Tibial nerve (tissue), 4 donors: ENCODE measurements around the gene SCN5A. TPM values are rescaled to one million over a fixed set of nuclear protein-coding genes. Genes with fewer than 3 reads are reported as not detected.

ENCODE experiments used
- DNase-seq, 2 donors: peaks; one replicate each; pipeline ENCODE4 v3.0.0-alpha.2; 2019; ENCODE audit warnings: low spot score in 2 of 2
- H3K27ac ChIP-seq, 4 donors: fragments of 200-600 bp; sonication (generic) in 3 of 4; one replicate each; pipeline ENCODE4 v1.5.1; 2017 to 2019; ENCODE audit warnings: mild to moderate bottlenecking in 1 of 4
- H3K27me3 ChIP-seq, 2 donors: fragments of 200-600 bp; sonication (generic) in 1 of 2; one replicate each; pipeline versions ENCODE4 v1.5.1 to v1.6.0; 2017 to 2019
- H3K36me3 ChIP-seq, 3 donors: fragments of 200-600 bp; sonication (generic); one replicate each; pipeline ENCODE4 v1.5.1; 2018 to 2019
- H3K4me1 ChIP-seq, 4 donors: fragments of 200-600 bp; sonication (generic) in 3 of 4; one replicate each; pipeline ENCODE4 v1.5.1; 2017 to 2019
- H3K4me3 ChIP-seq, 4 donors: fragments of 200-600 bp; sonication (generic) in 3 of 4; one replicate each; pipeline ENCODE4 v1.5.1; 2017 to 2019; ENCODE audit warnings: mild to moderate bottlenecking in 1 of 4, moderate library complexity in 1 of 4
- H3K9me3 ChIP-seq, 4 donors: fragments of 200-600 bp; sonication (generic) in 3 of 4; one replicate each; pipeline ENCODE4 v1.5.1; 2017 to 2019
- CTCF ChIP-seq, 5 experiments: fragments of 200-600 bp in 3 of 5; fragments of 450-650 bp in 2 of 5; sonication (generic) in 3 of 5; IDR thresholded peaks; one replicate each; pipeline ENCODE4 v1.5.1; 2016 to 2019; ENCODE audit warnings: antibody characterized with exemption in 5 of 5, mild to moderate bottlenecking in 3 of 5, moderate library complexity in 2 of 5
- EP300 ChIP-seq, 2 donors: sonication (generic); formaldehyde crosslinking; IDR thresholded peaks; one replicate each; pipeline ENCODE4 v1.6.1; 2017; ENCODE audit warnings: antibody characterized with exemption in 2 of 2, mild to moderate bottlenecking in 1 of 2
- POLR2A ChIP-seq, 2 donors: fragments of 450-650 bp; IDR thresholded peaks; one replicate each; pipeline ENCODE4 v1.6.1; 2017; ENCODE audit warnings: antibody characterized with exemption in 2 of 2, mild to moderate bottlenecking in 2 of 2, moderate library complexity in 2 of 2
- WGBS, 2 donors: methylation state at CpG; one replicate each; pipeline ENCODE4 v1.1.5; 2018; 5-methylcytosine and 5-hydroxymethylcytosine counted together
- total RNA-seq, 4 donors: library from RNA; depleted of rRNA; stranded (reverse); fragments of >200 nt; gene quantifications; one replicate each; pipeline ENCODE4 v1.1.0, GENCODE V29; 2016

Gene SCN5A
- total RNA-seq, 4 donors from 2014 or later: 0.44 to 2.7 (median 1.8) TPM

- Histone ChIP-seq H3K9me3 (no peaks in the 10 kb centered on the region), H3K4me3 (no peak overlapping the region), H3K36me3 (no peaks in the 10 kb centered on the region), H3K27me3 (peaks cover 0 to 11% of the 10 kb centered on the region in 2 donors), H3K27ac (no peak overlapping the region), H3K4me1 (peaks cover 0 to 6% (median under 1%) of the 10 kb centered on the region in 4 donors)
- no peak for DNase-seq
- 79 to 88% methylated on average over 5 of the region's 5 CpGs for WGBS, 2 donors
- TF ChIP-seq POLR2A (IDR thresholded peaks at IDR 0.05) (no peak), EP300 (IDR thresholded peaks at IDR 0.05) (no peak), CTCF (IDR thresholded peaks at IDR 0.05) (no peak)
These were observed 5.9 kb downstream of the SCN5A start for GRCh38 chr3:38643592-38643991.

GRCh38 chr3:38643090-38643489 is 6.4 kb downstream of the SCN5A start:
- H3K4me3 ChIP-seq: no peak overlapping the region

GRCh38 chr3:38641461-38642110 is 7.9 kb downstream of the SCN5A start:
- Histone ChIP-seq H3K27ac (no peak overlapping the region), H3K4me1 (no peaks in the 10 kb centered on the region), H3K9me3 (no peaks in the 10 kb centered on the region), H3K4me3 (no peak overlapping the region), H3K27me3 (no peaks in the 10 kb centered on the region), H3K36me3 (no peaks in the 10 kb centered on the region)
- WGBS, 2 donors: 74 to 79% methylated on average over 8 of the region's 8 CpGs
- no peak for DNase-seq
- TF ChIP-seq EP300 (IDR thresholded peaks at IDR 0.05) (no peak), CTCF (IDR thresholded peaks at IDR 0.05) (no peak), POLR2A (IDR thresholded peaks at IDR 0.05) (no peak)

More at GRCh38 chr3:38643090-38643489, 6.4 kb downstream of the SCN5A start:
- Histone ChIP-seq H3K27me3 (peaks cover 0 to 6% of the 10 kb centered on the region in 2 donors), H3K27ac (no peak overlapping the region), H3K36me3 (no peaks in the 10 kb centered on the region), H3K9me3 (no peaks in the 10 kb centered on the region), H3K4me1 (peaks cover 0 to under 1% (median 0%) of the 10 kb centered on the region in 4 donors)
- TF ChIP-seq CTCF (IDR thresholded peaks at IDR 0.05): no peak
- no peak for TF ChIP-seq POLR2A (IDR thresholded peaks at IDR 0.05)
- TF ChIP-seq EP300 (IDR thresholded peaks at IDR 0.05): no peak
- WGBS, 2 donors: 84 to 85% methylated on average over 8 of the region's 8 CpGs
- no peak for DNase-seq

GRCh38 chr3:38640661-38641452 is 8.6 kb downstream of the SCN5A start:
- Histone ChIP-seq H3K36me3 (no peaks in the 10 kb centered on the region), H3K4me3 (no peak overlapping the region), H3K27me3 (no peaks in the 10 kb centered on the region), H3K9me3 (no peaks in the 10 kb centered on the region), H3K27ac (no peak overlapping the region), H3K4me1 (no peaks in the 10 kb centered on the region)
- TF ChIP-seq EP300 (IDR thresholded peaks at IDR 0.05) (no peak), POLR2A (IDR thresholded peaks at IDR 0.05) (no peak), CTCF (IDR thresholded peaks at IDR 0.05) (no peak)
- WGBS, 2 donors: 56 to 73% methylated on average over 13 to 14 of the region's 18 CpGs
- DNase-seq: no peak

- 78 to 80% methylated on average over 2 of the region's 2 CpGs for WGBS, 2 donors
- no peaks in the 10 kb centered on the region for H3K9me3 ChIP-seq
- H3K27me3 ChIP-seq: no peaks in the 10 kb centered on the region
- TF ChIP-seq EP300 (IDR thresholded peaks at IDR 0.05) (no peak), CTCF (IDR thresholded peaks at IDR 0.05) (no peak), POLR2A (IDR thresholded peaks at IDR 0.05) (no peak)
- no peaks in the 10 kb centered on the region for H3K36me3 ChIP-seq
- no peak for DNase-seq
- no peak overlapping the region for H3K27ac ChIP-seq
- H3K4me1 ChIP-seq: no peaks in the 10 kb centered on the region
- H3K4me3 ChIP-seq: no peak overlapping the region
These were observed 11.1 kb downstream of the SCN5A start for GRCh38 chr3:38638354-38638753.
